HG02852 (cell line): ENCODE measurements around the gene APC.

Source experiments
- ATAC-seq: cut with Tn5 transposase; IDR thresholded peaks from one replicate; pipeline ENCODE4 v1.9.1; 2021; ENCODE audit warnings: mild to moderate bottlenecking, moderate library complexity; ENCODE audit not compliant: unreplicated experiment

APC gene

DNA sequence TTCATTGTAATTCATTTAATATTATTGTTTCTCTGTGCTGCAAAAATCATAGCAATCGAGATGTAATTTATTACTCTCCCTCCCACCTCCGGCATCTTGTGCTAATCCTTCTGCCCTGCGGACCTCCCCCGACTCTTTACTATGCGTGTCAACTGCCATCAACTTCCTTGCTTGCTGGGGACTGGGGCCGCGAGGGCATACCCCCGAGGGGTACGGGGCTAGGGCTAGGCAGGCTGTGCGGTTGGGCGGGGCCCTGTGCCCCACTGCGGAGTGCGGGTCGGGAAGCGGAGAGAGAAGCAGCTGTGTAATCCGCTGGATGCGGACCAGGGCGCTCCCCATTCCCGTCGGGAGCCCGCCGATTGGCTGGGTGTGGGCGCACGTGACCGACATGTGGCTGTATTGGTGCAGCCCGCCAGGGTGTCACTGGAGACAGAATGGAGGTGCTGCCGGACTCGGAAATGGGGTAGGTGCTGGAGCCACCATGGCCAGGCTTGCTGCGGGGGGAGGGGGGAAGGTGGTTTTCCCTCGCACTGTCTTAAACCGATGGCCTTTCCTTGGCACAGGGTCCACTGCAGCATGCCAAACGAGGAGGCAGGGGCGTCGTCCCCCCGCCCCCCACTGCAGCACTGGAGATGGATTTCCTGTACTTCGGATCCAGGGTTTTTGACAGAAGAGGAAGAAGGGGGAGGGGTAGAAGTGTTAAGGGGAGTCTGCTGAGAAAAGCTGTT lies at the start of gene APC:
TSS of gene APC (plus strand) at position 423 of the 728 bp plus-strand sequence. CDS start 17,006 bp downstream, outside the sequence.
- peak; percentile 100 for ATAC-seq

DNA sequence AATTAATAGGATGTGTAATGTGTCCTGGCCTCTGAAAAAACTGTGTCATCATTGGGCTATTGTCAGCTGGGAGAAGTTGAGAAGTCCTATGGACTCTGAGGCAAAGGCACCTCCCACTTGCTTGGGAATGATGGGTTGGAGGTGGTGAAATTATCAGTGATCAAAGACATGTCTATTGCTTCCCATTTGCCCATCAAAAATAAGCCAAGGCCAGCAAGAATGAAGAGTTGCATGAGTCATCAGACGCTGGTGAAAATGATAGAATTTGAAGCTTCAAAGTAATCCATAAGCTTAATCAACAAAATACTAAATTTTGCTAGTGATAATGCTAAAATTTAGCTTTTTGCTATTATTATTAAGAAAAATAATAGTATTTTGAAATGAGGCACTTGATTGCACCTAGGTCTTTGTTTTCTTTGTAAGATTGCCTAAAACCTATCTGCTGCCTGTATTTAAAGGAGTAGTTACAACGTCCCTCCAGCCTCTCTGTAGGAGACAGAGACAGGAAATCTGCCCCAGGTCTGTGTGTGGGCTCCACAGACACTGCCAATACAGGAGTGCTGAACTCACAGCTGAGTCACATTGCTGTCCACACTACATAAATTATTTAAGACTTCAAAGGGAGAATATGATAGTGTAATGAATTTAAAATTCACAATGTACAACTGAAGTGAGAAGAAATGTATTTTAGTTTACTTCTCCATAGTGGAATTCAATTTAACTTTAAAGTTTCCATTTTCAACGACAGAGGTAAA lies 48.4 kb upstream of the APC start:
- ATAC-seq: no peak

DNA sequence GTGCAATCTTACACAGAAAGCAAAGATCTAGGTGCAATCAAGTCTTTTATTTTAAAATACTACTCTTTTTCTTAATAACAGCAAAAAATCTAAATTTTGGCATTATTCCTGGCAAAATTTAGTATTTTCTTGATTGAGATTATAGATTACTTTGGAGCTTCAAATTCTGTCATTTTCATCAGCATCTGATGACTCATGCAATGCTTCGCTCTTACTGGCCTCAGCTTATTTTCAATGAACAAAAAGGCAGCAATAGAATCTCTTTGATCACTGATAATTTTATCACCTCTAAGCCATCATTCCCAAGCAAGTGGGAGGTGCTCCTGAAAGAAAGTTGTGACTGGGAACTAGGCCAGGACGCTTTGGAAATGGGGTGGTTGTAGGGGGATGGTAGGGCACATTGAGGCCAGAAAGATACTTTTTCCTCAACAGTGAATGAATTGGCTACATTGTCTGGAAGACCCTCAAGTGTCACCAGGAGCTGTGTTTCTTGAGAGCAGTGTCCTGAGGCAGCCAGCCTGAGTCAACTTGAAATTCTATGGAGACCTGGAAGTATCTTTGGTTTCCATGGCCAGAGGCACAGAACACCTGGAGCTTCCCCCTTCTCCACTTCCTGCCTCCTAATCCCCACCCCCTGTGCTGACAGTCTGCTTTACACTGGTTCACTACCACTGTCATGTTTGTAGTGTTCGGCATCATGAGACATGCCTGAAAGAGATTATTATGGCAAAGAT lies 46.9 kb upstream of the APC start:
- no peak for ATAC-seq

DNA sequence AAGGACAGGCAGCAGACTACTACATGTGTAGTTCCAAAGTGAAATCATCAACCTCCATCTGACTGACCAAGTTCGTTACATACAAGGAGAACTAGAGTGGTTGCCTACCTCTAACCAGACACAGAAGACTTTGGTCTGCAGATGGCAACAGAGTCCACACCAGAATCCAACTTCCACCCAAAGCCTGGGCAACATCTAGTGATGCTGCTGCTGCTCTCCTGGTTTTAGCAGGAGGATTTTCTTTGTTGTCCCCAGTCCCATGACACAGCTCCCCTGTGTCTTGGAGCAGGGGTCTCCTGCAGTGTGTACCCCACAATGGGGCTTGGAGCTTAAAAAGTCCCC lies 46.4 kb upstream of the APC start:
- no peak for ATAC-seq

DNA sequence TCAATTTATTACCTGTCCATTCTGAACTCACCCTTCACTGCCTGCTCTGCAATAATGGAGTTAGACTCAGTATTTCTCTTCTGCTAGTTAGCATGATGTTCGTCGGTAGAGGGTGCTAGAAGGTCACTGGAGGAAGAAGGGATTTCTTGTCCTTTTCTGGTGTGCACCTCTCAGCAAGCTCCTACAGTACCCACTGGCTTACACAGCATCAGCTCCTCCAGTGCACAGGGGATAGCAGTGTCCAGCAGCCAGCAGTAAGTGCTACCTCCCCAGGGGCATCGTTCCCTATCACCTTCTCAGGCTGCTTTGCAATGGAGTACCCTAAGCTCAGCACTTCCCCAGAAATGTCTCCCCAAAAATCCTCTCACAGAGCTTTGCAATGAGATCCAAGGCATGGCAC lies 45.9 kb upstream of the APC start:
- no peak for ATAC-seq

DNA sequence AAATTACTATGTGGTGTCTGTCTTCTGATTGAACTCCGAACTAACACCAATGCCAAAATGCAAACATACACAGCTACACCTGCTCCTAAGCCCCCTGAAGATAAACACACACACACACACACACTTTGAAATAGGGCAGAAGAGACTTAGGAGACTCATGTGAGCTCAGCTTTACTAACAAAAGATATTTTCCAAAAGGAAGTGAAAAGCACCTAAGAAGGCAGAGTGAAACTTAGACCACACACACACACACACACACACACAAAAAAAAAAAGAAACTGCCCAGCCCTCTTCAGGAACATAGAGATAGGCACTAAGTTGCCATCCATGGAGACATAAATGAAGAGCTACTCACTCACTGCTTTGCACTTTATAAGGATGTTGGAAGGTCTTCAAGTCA lies 45.2 kb upstream of the APC start:
- ATAC-seq: peak; percentile 41

DNA sequence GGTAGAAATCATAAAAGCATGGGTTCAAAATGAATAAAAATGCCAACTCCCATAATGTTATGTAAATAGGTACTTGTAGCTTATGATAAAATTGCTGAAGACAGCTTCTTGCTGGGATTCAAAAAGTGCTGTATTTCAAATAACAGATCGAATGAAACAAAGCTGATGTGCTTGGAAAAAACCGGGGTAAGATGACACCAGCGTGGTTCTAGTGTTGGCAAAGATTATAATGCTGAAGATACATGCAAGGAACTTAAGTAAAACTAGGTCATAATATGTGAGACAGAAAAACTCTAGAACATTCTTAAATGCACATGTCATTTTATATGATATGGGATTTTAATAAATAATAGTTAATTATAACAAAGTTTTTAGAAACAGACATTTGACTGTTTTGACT lies 44.4 kb upstream of the APC start:
- ATAC-seq: no peak

DNA sequence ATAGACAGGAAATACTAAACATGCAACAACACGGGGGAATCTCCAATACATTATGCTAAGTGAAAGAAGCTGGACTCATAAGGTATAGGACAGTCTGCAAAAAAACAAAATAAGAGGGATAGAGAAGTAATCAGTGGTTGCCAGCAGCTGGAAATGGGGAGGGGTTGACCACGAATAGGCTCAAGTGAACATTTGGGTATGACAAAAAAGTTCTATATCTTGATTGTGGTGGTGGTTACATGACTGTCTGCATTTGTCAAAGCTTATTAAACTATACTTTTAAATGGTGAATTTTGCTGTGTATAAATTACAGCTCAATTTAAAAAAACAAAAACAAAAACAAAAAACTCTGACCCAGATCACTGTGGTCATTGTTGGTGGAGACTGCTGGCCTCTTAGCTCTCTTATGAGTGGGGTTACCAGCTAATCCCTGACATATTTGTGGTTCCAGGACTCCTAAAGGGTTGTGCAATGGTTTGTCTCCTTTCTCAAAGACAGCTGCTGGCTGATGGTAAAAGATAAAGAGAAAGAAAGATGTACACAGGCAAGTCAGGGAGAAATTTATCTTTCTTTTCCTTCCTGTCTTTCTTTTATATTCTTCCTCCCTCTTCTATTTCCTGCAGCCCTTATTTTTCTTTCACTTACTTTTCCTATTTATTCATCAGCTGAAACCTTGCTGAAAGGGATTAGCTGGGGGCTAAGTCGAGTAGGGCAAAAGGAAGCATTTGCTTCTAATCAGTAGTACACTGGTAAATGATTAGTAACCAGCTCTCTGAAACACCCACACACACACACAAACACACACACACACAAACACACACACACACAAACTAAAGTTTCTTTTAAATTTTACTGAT lies 42.6 kb upstream of the APC start:
- ATAC-seq: no peak

DNA sequence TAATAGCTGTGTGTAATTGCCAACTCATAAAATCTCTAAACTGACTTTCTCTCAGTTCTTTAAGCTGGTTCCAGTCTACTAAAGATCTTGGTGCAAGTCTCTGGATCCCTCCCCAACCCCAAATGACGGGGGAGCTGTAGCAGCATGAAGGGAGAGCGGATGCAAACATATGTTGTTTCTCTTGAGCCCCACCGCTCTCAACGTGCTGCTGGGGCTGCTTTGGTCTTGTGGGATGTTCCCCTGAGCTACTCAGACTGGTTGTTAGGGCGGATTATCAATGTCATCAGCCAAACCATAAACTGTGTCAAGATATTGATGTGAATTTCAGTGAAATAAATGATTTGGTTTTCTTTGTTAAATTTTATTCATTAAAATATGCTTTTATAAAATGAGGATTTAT lies 40.9 kb upstream of the APC start:
- ATAC-seq: no peak

DNA sequence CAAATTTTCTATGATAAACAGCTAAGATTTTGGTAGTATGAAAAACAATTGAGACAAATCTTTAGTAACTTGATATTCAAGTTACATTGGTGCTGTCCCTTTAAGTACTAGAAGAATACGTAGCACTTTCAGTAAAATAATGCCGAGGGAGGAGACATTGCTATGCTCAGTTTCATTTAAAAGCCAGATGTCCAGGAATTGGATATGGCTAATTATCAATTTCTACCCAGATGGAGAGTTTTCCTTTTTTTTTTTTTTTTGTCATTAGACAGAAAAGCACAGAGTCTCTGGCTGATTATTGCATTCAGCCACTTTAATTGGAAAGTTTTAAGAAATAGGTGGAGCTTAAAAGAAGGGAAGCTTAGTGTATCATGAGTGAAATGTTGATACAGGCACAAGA lies 40.4 kb upstream of the APC start:
- no peak for ATAC-seq

DNA sequence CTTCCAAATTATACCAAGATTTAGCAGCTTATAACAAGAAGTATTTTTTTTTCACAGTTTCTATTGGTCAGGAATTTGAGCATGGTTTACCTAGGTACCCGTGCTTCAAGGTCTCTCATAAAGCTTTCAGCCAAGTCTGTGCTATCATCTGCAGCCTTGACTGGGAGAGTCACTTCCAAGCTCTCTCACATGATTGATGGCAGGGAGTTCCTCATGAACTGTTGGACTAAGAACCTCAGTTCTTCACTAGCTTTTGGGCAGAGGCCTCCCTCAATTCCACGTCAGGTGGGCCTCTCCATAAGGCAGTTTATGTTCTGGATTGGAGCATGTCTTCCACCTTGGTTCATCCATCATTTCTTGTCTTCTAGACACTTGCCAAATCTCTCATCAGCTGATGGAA lies 39.9 kb upstream of the APC start:
- no peak for ATAC-seq

DNA sequence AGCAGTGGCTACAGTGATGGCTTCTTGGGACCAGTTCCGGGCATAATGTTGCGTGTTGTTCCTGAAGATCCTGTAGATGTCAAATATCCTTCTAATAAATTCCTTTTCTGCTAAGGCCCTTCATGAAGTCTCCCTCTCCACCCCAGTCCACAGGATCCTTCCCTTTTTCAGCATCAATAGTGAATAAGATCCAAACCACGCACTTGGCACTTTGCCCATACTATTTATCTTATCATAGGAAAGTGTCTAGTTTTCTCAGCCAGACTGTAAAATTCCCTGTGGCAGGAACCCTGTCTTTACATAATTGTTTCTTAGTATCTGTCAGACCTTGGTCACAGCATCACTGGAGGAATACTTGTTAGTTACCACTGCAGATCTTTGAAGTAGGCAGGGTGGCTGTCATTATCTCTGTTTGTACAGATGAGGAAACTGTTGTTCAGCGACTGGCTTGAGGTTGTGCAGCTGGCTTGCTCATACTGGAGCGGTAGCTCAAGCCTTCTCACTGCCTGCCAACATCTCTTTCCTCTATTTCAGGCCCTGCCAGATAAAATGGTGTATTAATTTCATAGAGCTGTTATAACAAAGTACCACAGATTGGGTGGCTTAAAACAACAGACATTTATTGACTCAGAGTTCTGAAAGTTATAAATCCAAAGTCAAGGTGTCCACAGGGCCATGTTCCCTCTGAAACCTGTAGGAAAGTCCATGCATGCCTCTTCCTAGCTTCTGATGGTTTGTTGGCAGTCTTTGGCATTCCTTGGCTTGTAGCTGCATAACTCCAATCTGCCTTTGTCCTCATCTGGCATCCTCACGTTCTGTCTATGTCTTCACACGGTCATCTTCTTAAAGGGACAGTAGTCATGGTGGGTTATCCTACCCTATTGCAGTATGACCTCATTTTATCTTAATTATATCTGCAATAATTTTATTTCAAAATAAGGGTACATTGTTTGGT lies 33.5 kb upstream of the APC start:
- no peak for ATAC-seq

DNA sequence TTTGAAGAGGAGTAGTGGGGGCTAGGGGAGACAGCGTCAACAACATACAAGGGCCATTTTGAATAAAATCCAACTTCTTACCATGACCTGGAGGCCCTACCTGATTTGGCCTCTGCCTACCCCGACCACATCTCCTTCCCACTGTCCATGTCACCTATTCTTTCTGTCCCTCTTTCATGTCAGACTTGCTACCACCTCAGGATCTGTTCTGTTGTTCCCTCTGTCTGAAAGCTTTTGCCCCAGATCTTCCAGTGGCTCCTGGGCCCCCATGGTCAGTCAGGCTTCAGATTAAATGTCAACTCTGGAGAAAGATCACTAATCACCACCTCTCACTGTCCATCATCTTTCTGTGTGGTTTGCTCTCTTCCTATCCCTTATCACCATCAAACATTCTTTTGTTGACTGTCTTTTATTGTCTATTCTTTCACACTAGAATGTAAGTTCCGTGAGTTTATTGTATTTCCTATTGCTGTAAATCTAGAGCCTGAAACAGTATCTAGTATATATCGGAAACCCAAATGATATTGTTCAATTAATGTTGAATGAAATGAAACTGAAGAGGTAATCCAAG lies 31.2 kb upstream of the APC start:
- no peak for ATAC-seq

DNA sequence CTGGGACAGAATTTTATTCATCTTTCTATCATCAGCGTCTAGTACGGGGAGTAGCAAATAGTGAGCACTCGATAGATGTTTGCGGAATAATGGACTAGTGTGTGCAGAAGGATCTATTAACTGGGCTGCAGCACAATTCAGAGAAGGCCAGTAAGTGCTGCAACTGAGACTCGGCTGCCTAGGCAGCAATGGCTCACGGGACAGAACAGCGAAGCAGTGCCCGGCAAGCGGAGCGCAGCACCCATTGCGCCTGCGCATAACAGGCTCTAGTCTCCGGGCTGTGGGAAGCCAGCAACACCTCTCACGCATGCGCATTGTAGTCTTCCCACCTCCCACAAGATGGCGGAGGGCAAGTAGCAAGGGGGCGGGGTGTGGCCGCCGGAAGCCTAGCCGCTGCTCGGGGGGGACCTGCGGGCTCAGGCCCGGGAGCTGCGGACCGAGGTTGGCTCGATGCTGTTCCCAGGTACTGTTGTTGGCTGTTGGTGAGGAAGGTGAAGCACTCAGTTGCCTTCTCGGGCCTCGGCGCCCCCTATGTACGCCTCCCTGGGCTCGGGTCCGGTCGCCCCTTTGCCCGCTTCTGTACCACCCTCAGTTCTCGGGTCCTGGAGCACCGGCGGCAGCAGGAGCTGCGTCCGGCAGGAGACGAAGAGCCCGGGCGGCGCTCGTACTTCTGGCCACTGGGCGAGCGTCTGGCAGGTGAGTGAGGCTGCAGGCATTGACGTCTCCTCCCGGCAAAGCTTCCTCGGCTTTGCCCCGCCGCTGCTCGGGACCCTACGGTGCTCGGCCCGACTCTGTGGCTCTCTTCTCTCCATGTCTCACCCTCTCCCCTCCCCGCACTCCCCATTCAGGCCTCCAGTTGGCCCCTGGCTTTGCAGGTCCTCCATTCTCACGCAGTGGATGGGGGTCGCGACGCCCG lies 30.2 kb upstream of the APC start:
- ATAC-seq: peak; percentile 93

DNA sequence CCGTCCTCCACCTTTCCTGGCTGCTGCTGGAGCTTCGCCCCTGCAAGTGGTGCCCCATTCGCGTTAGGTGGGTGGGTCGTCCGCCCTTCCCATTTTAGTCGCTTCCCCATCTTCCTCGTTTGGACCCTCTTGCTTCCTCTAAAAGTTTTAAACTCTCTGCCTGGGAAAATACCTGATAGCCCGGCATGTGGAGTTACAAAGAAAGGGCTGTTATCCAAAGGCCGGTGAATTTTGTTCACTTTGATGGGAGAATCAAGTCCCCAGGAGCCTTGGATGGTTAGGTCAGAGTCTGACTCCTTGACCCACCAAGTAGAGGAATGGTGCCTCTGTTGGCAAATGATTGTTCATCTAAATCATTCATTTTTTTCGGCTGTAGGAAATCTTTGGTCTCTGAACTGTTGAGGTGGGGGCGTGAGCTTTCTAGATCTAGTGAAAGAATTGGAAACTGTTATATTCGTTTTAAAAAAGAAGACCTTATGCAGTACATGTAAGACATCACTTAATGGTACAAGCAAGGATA lies 29.5 kb upstream of the APC start:
- no peak for ATAC-seq

DNA sequence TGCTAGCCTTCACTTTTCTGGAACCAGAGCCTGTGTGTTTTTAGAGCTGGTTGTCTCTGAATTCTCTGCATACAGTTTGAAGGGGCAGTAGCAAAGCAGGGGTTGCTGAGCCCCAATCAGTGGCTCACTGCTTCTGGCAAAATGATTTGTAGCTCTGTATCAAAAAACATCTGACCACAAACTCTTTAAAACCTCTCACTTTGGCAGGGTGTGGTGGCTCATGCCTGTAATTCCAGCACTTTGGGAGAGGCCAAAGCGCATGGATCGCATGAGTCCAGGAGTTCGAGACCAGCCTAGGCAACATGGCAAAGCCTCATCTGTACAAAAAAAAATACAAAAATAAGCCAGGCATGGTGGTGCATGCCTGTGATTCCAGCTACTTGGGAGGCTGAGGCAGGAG lies 28.3 kb upstream of the APC start:
- no peak for ATAC-seq

DNA sequence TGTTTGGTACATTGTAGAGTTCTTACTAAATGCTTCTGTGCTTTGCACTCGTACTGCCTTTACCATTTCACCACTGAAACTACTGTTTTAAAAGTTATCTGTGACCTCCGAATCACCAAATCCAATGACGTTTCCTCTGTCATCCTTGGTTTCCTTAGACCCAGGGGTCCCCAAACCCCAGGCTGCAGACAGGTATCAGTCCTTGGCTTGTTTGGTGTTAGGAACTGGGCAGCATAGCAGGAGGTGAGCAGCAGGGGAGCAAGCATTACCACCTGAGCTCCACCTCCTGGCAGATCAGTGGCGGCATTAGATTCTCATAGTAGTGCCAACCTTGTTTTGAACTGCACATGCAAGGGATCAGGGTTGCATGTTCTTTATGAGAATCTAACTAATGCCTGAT lies 26.8 kb upstream of the APC start:
- no peak for ATAC-seq

DNA sequence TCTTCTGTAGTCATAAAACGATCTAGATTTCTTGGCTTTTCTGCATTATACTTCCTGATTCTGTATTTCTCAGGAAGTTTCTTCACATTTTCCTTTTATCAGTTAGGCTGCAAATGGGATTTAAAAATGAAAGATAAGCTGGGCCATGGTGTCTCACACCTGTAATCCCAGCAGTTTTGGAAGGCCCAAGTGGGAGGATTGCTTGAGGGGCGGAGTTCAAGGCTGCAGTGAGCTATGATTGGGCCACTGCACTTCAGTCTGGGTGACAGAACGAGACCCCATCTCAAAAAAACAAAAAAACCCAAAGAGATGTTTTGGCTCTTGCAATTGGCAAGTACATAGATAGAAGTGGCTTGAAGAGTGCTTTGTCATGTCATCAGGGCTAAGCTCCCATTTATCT lies 26.2 kb upstream of the APC start:
- no peak for ATAC-seq
